ENCODE measurements around the gene PDE1A.

DNA sequence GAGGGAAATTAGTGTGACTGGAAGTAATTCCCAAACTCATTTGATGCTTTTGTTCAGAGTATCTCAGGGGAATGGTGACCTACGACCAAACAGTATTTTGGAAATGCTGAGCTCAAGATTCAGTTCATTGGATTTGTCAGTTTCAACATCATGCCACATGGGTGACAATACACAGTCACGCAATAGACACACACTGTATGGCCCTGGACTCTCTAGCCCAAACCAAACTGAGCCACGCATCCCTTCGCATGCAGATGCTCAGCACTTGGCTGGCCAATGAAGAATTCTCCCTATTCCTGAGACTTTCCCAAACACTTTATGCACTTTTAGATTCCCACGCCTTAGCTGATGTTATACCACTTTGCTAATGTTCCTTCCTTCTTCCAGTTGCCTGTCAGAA, 10.0 kb downstream of the PDE1A start:
- TF ChIP-seq POLR2AphosphoS5 (IDR thresholded peaks at IDR 0.05; ENCODE audit: low read depth), result no peak
- TF ChIP-seq, protein P1, sequence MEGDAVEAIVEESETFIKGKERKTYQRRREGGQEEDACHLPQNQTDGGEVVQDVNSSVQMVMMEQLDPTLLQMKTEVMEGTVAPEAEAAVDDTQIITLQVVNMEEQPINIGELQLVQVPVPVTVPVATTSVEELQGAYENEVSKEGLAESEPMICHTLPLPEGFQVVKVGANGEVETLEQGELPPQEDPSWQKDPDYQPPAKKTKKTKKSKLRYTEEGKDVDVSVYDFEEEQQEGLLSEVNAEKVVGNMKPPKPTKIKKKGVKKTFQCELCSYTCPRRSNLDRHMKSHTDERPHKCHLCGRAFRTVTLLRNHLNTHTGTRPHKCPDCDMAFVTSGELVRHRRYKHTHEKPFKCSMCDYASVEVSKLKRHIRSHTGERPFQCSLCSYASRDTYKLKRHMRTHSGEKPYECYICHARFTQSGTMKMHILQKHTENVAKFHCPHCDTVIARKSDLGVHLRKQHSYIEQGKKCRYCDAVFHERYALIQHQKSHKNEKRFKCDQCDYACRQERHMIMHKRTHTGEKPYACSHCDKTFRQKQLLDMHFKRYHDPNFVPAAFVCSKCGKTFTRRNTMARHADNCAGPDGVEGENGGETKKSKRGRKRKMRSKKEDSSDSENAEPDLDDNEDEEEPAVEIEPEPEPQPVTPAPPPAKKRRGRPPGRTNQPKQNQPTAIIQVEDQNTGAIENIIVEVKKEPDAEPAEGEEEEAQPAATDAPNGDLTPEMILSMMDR (IDR thresholded peaks at IDR 0.05; ENCODE audit: insufficient read depth, low read length), result no peak

Data from HL-60 (cell line).